ENCODE results near the gene WTIP.
"Not testable (repeated sequence)": the region's sequence is repeated elsewhere in the genome, so short reads cannot be mapped to it uniquely, and the experiment has no call there.

The WTIP gene

DNA sequence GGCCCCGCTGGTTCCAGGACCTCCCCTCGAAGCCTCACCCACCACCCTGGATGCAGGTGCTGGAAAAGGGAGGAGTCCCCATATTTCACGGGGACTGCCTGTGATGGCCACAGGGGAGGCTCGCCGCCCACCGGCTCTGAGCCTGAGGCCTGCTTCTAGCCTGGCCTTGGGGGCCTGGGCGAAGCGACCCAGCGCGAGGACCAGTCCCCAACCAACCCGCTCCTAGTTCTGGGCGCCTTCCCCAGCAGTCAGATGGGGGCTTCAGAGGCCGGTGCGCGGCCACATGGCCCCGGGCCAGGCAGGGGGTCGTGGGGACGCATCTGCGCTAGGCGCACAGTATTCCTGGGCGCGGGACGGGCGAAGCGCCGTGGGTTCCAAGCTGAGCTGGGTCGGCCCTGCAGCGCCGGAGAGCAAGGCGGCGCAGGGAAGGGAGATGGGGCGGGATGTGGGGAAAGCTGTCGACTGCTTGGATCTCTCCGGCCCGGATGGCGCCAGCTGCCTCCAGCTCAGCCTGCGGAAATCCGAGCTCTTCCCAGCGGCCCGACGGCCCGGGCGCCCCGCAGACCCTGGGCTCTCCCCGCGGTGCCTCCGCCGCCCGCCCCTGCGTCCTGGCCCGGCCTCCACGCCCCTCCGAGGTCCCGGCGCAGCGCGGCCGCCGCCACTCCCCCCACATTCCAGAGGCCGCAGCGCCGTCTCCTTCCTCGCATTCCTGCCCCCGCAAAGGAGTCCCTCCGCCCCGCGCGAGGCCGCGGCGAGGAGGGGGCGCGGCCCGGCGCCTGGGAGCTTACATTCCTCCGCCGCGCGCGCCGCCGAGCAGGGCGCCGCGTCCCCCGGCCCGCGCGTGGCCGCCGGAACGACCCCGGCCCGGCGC, at the start of gene WTIP:
Gene WTIP, plus strand, starts transcription at position 788 of the 871 bp plus-strand sequence. CDS start 217 bp downstream, outside the sequence.
- DNase-seq, result no peak

DNA sequence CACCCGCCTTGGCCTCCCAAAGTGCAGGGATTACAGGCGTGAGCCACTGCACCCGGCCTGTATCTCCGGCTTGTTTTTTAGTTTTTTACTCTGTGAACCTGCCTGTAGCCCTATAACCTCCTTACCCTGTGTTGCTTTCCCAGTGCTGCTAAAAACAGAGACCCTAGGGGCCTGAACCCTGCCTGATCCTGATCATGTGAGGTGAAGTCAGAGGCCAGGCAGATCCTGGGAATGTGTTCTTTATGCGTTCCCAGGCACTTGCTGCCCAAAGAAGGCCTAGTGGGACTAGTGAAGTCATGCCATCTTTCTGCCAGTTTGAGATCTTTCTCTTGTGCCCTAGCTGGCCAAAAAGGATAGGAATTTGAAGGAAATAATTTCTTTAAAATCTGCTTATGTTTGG, 48.8 kb upstream of the WTIP start:
- no peak for DNase-seq

GRCh38 chr19:34436716-34437115, 44.8 kb upstream of the WTIP start:
- DNase-seq, result no peak

GRCh38 chr19:34448191-34448590, 33.4 kb upstream of the WTIP start:
- no peak for DNase-seq

- no peak for DNase-seq
These were observed 28.8 kb upstream of the WTIP start for GRCh38 chr19:34452723-34453122.

DNA sequence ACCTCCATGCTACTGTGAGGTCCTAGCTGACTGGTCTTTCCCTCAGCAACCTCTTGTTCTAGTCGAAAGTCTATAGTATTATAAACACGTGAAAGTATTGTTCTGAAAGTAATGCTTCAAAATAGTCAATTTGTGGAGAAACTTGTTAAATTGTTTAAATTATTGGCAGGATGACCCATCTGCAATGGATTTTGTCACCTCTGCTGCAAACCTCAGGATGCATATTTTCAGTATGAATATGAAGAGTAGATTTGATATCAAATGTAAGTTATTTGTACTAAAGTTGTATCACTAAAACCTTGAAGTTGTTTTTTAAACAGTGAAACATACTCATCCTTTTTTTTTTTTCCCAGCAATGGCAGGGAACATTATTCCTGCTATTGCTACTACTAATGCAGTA, 27.5 kb upstream of the WTIP start:
- DNase-seq, result no peak

- no peak for DNase-seq
These were observed 26.9 kb upstream of the WTIP start for GRCh38 chr19:34454685-34455084.

GRCh38 chr19:34455783-34456480, 25.6 kb upstream of the WTIP start:
- DNase-seq, result not testable (repeated sequence)

GRCh38 chr19:34457446-34457845, 24.1 kb upstream of the WTIP start:
- no peak for DNase-seq

DNA sequence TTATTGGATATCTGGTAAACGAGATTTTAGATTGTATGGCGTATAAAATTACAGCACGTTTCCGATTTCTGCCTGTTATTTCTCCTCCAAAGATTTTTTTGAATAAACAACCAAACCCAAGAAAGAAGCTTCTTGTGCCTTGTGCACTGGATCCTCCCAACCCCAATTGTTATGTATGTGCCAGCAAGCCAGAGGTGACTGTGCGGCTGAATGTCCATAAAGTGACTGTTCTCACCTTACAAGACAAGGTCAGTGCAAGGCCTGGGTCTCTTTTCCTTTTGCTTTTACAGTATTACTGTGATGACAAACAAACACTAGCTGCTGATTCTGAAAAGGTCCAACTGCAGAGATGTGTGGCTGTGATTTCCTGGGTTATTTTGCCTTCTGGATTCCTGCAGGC, 22.9 kb upstream of the WTIP start:
- no peak for DNase-seq

- no peak for DNase-seq
These were observed 21.9 kb upstream of the WTIP start for GRCh38 chr19:34459614-34460013.

GRCh38 chr19:34461375-34462100, 20.0 kb upstream of the WTIP start:
- DNase-seq, result no peak

DNA sequence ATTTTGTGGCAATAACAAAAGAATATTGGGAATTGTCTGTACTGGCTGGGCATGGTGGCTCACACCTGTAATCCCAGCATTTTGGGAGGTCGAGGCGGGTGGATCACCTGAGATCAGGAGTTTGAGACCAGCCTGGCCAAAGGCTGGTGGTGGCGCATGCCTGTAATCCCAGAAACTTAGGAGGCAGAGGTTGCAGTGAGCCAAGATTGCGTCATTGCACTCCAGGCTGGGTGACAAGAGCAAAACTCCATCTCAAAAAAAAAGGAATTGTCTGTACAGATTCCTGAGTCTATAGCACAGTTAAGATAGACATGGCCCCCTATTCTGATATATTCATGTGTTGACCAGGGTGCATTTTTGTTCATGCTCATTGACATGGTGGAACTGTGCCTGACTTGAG, 16.8 kb upstream of the WTIP start:
- not testable (repeated sequence) for DNase-seq

DNA sequence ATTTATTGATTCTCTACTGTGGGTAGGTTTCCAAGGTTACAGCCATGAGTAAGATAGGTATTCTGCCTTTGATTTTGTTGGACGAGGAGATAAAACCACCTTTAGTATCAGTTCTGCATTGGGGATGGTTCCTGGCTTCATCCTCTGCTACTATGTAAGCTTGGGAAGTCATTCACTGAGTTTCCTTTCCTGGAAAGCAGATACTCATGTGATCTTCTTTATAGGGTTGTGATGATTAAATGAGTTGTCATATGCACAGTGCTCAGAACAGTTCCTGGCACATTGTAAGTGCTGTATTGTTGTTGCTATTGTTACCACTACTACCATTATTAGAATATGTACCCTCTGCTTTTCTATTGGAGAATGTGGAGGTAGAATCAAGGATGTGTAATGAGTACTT, 13.1 kb upstream of the WTIP start:
- no peak for DNase-seq

GRCh38 chr19:34469026-34469425, 12.5 kb upstream of the WTIP start:
- DNase-seq, result not testable (repeated sequence)

GRCh38 chr19:34471906-34472700, 9.5 kb upstream of the WTIP start:
- DNase-seq, result no peak

DNA sequence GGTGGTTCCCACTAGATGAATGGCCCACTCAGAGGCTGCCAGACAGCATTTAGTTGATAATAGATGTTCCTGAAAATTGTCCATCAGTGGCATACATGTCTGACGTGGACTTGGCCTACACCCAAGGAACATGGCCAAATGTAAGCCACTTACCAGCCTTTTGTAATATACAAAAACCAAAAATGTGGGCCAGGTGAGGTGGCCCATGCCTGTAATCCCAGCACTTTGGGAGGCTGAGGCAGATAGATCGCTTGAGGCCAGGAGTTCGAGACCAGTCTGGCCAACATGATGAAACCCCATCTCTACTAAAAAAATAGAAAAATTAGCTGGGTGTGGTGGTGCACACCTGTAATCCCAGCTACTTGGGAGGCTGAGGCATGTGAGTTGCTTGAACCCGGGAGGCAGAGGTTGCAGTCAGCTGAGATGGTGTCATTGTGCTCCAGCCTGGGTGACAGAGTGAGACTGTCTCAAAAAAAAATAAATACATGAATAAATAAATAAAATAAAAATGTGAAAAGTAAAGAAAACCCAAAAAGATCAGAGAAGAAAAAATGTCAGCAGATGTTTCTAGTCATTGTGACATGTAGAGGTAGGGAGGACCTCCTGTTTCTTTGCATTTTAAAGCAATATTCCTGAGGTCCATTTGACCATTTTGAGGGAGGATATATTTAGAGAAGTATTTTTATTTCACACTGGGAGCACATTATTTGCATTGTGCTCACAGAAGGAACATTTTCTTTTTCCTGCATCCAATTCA, 7.1 kb upstream of the WTIP start:
- no peak for DNase-seq

DNA sequence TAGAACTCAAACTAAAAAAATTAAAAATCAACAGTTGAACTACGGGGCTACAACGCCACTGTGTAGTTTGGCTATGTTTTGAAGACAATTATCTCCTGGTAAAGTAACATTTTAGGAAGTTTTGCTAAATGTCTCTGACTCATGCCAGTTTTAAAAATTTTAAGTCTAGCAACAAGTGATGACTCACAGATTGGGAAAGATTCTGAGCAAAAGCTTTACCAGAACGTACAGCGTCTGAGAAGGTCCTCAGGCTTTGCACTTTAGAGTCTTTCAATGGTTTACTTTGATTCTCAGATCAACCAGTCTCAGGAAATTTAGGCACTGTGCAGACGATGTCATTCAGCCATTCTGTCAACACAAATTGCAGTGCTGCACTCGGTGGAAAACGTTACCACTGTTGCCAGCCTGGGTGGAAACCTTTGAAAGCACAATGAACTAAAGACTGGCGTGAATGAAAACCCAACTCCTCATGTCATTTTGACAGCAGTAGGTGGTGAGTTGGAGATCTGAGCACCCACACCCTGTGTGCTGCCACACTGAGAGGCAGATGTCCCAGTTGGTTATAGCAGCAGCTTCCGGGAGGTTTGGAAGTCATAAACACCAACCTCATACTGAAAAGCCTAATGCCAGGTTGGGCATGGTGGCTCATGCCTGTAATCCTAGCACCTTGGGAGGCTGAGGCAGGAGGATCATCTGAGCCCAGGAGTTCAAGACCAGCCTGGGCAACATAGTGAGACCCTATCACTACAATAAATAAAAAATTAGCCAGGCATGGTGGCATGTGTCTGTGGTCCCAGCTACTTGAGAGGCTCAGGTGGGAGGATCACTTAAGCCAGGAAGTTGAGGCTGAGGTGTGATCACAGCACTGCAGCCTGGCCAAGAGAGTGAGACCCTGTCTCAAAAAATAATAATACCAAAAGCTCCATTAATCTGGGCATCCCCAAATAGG, 6.3 kb upstream of the WTIP start:
- no peak for DNase-seq

DNA sequence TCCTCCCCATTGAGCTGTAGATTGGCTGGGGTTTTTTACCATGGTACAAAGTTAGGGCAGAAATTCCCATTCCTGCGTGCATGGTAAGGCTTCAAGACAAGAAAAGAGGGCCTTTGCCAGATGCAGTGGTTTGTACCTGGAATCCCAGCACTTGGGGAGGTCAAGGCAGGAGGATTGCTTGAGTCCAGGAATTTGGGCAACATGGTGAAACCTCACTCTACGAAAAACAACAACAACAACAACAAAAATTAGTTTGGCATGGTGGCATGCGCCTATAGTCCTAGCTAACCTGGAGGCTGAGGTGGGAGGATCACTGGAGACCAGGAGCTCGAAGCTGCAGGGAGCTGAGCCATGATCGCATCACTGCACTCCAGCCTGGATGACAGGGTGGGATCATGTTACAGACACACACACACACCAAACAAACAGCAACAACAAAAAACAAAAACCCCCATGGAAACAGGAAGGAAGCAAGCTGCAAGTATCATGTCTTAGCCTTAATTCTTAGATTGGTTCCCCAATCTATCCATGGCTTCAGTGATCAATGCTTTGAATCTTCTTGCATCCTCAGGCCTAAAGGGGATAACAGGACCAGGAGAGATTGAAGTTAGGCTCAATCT, 5.5 kb upstream of the WTIP start:
- DNase-seq, result no peak

DNA sequence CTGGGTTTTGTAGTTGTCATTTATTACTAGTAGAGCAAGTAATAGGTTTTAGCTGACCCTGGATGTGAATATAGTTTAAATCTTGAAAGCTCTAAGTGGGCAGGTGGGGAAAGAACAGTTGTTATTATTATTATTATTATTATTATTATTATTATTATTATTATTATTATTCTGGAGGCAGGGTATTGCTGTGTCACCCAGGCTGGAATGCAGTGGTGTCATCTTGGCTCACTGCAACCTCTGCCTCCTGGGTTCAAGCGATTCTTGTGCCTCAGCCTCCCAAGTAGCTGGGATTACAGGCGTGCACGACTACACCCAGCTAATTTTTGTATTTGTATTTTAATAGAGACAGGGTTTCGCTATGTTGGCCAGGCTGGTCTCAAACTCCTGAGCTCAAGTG, 3.1 kb upstream of the WTIP start:
- DNase-seq, result not testable (repeated sequence)

Data from activated naive CD4-positive, alpha-beta T cell (primary cell).